GM06990 (cell line): ENCODE data around the gene AP2B1.

Experiments
- DNase-seq: peaks from one replicate; pipeline ENCODE4 v3.0.0-alpha.2; 2011; ENCODE audit not compliant: insufficient read length; ENCODE audit errors: extremely low read depth
- H3K27me3 ChIP-seq: replicated peaks from 2 replicates; pipeline ENCODE4 v1.6.0; 2011; ENCODE audit warnings: low read length; ENCODE audit not compliant: control insufficient read depth, insufficient read depth
- H3K36me3 ChIP-seq: 2 replicates; pipeline ENCODE4 v1.5.1; 2011; ENCODE audit warnings: low read length; ENCODE audit not compliant: control insufficient read depth, insufficient read depth
- H3K4me3 ChIP-seq: replicated peaks from 2 replicates; pipeline ENCODE4 v1.5.1; 2011; ENCODE audit warnings: low read depth, mild to moderate bottlenecking, control low read depth, low read length
- TF ChIP-seq, protein P1 (sequence below): IDR thresholded peaks from 2 replicates; pipeline ENCODE4 v1.5.1; 2011; ENCODE audit warnings: low read length, control low read depth, mild to moderate bottlenecking, inconsistent platforms; ENCODE audit not compliant: insufficient read depth, poor library complexity, severe bottlenecking

The AP2B1 gene

DNA sequence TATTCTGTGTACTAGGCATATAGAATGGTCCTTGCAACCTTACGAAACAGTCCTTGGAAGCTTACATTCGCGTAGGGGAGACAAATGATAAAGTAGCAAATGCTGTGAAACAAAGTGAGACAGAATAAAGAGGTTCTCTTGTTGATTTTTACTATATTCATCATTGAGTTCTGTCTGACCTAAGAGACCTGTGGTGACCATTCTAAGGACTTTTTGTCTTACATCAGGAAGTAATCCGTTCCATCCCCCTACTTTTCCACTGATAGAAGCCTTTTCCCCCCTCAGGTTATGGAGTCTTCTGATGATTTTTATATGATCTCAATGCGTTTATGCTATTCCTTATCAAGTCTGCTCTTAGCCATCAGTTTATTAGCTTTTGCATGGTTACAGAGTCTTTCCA is 77.6 kb downstream of the AP2B1 start:
- TF ChIP-seq, protein P1, sequence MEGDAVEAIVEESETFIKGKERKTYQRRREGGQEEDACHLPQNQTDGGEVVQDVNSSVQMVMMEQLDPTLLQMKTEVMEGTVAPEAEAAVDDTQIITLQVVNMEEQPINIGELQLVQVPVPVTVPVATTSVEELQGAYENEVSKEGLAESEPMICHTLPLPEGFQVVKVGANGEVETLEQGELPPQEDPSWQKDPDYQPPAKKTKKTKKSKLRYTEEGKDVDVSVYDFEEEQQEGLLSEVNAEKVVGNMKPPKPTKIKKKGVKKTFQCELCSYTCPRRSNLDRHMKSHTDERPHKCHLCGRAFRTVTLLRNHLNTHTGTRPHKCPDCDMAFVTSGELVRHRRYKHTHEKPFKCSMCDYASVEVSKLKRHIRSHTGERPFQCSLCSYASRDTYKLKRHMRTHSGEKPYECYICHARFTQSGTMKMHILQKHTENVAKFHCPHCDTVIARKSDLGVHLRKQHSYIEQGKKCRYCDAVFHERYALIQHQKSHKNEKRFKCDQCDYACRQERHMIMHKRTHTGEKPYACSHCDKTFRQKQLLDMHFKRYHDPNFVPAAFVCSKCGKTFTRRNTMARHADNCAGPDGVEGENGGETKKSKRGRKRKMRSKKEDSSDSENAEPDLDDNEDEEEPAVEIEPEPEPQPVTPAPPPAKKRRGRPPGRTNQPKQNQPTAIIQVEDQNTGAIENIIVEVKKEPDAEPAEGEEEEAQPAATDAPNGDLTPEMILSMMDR, result no peak
- Histone ChIP-seq H3K27me3 (no peaks in the 10 kb centered on the region), H3K4me3 (no peak overlapping the region), H3K36me3 (peaks cover 3% of the 10 kb centered on the region; the same call in 1 of the 2 replicates)
- DNase-seq, result no peak

DNA sequence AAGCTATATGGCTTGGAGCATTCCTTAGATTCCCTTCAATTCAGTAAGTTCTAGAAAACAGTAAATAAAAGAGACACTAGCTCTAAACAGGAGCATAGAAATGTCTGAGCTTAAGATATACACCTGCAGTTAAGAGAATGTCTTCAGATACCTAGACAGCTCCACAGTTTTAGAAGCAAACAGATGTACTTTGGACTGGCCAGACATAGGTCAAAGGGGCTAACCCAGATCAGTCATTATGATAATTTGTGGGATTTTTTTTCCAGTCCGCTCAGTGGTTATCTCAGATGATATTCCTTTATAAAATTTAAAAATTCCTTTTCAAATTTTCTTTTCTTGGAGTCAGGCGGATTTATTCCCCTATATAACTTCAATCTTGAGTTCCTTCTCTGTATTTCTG is 78.5 kb downstream of the AP2B1 start:
- H3K27me3 ChIP-seq, result no peaks in the 10 kb centered on the region
- no peak overlapping the region for H3K4me3 ChIP-seq
- no peak for DNase-seq
- TF ChIP-seq, protein P1, result no peak
- no peaks in the 10 kb centered on the region for H3K36me3 ChIP-seq

DNA sequence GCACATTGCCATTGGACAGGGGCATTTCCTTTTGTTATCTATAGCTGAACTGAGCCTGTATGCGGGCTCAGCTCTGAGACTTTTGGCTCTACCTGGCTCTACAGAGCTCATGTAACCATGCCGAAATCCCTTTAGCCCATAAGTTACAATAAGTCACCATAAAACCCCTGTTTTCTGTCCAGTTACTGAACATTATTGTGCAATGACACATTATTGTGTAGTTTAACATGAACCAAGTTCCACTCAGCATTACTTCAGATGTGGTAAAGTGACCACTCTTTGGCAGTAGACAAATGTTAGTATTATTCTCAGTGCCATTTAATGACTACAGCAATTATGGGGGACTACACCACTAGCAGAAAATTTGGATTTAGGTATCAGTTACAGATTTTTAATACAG is 78.9 kb downstream of the AP2B1 start:
- TF ChIP-seq, protein P1, result no peak
- H3K36me3 ChIP-seq, result no peaks in the 10 kb centered on the region
- DNase-seq, result no peak

DNA sequence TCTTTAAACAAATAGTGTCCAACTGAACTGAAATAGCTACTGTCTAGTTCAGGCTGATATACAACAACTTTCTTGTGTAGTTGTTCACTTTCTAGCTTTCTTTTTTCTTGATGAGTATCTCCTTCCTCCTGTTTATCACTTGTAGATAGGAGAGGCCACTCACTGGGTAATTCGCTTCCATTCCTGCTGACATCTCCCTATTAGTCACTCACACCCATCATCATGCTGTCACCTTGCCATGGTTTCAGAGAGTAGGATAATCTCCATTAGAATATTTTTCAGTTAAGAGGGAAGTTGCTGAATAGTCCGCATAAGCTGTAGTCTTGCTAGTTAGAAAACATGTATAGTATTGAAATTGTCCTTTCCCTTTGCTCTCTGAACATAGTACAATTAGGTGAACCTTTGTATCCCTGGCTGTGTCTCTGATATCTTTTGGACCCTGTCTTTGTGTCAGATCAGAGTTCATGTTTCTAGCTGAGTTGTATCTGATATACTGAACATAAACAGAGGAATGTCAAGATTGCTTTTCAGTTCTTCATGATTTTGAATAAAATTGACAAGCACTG is 79.9 kb downstream of the AP2B1 start:
- Histone ChIP-seq H3K4me3 (no peak overlapping the region), H3K36me3 (no peaks in the 10 kb centered on the region; the same call in 1 of the 2 replicates), H3K27me3 (no peaks in the 10 kb centered on the region)
- TF ChIP-seq, protein P1, result no peak
- DNase-seq, result no peak

More for the DNA sequence above, 78.9 kb downstream of the AP2B1 start:
- no peaks in the 10 kb centered on the region for H3K27me3 ChIP-seq
- H3K4me3 ChIP-seq, result no peak overlapping the region

DNA sequence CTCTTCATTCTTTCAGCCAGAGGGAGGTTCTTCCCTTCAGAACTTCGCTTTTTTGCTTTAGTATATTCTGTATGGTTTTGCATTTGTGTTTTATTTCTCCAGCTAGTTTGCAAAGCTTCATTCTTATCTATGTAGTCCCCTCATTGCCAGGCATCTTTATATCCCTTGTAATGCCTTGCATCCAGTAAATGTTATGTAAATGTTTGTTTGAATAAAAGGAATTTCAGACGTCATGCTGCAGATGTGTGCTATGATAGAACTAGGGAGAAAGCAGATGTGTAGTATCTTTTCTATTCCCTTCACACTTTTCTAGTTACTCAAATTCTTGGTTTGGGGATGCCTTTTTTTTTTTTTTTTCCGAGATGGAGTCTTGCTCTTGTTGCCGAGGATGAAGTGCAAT is 81.7 kb downstream of the AP2B1 start:
- TF ChIP-seq, protein P1, result no peak
- H3K36me3 ChIP-seq, result no peaks in the 10 kb centered on the region; the same call in 1 of the 2 replicates
- no peak overlapping the region for H3K4me3 ChIP-seq
- no peaks in the 10 kb centered on the region for H3K27me3 ChIP-seq
- DNase-seq, result no peak

DNA sequence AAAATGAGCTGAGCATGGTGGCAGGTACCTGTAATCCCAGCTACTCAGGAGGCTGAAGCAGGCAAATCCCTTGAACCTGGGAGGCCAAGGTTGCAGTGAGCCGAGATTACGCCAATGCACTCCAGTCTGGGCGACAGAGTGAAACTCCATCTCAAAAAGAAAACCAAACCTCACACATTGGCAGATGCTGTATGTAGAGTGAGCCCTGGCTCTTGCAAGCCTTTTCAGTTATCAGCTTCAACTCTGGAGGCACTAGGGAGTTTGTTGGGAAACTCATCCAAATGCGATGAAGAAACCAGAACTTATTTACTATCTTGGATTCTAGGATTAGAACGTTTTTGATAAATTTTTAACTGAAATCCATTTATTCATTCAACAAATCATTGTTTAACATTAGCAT is 87.4 kb downstream of the AP2B1 start:
- no peaks in the 10 kb centered on the region; the same call in 1 of the 2 replicates for H3K36me3 ChIP-seq

More for the DNA sequence above, 87.4 kb downstream of the AP2B1 start:
- Histone ChIP-seq H3K4me3 (no peak overlapping the region), H3K27me3 (no peaks in the 10 kb centered on the region)
- DNase-seq, result no peak
- TF ChIP-seq, protein P1, result no peak
